Activated T-helper 2 cell treated with anti-CD3 and anti-CD28 coated beads, Interferon-gamma antibody, Interleukin-2, Interleukin-4, amounts not matched to agents 10 μg/mL and 5 μg/mL and 100 μg/mL, durations not matched to agents 14 hours and 24 hours and 36 hours (primary cell): ENCODE results near the gene PCDHB5. TPM values are rescaled to one million over a fixed set of nuclear protein-coding genes. Genes with fewer than 3 reads are reported as not detected.
"Not testable (repeated sequence)": the region's sequence is repeated elsewhere in the genome, so short reads cannot be mapped to it uniquely, and the experiment has no call there.

ENCODE experiments used
- DNase-seq: peaks from one replicate; pipeline ENCODE4 v3.0.0; 2021; ENCODE audit warnings: low spot score
- H3K27ac Mint-ChIP-seq: one replicate; pipeline ENCODE4 v1.8.0; 2021; ENCODE audit warnings: mixed read lengths
- H3K27me3 Mint-ChIP-seq: one replicate; pipeline ENCODE4 v1.8.0; 2021; ENCODE audit warnings: low read depth, mixed read lengths
- H3K36me3 Mint-ChIP-seq: one replicate; pipeline ENCODE4 v1.8.0; 2021; ENCODE audit warnings: low read depth, mixed read lengths
- H3K4me1 Mint-ChIP-seq: one replicate; pipeline ENCODE4 v1.8.0; 2021; ENCODE audit warnings: low read depth, mixed read lengths
- H3K4me3 Mint-ChIP-seq: one replicate; pipeline ENCODE4 v1.8.0; 2021; ENCODE audit warnings: low read depth, mild to moderate bottlenecking, moderate library complexity, mixed read lengths
- H3K9me3 Mint-ChIP-seq: one replicate; pipeline ENCODE4 v1.8.0; 2021; ENCODE audit warnings: mixed read lengths
- intact Hi-C: fragments of 100-400 bp; cut with micrococcal nuclease; formaldehyde crosslinking; loops from one replicate; pipeline ENCODE4 v1.15.1; 2023
- total RNA-seq: library from RNA; stranded (reverse); gene quantifications from 2 replicates; pipeline ENCODE4 v1.2.3, GENCODE V29; 2022

Gene PCDHB5
- total RNA-seq, 1 donor from 2014 or later = not detected

- H3K27ac Mint-ChIP-seq, intact Hi-C loops, DNase-seq, H3K4me3 Mint-ChIP-seq, H3K4me1 Mint-ChIP-seq, H3K36me3 Mint-ChIP-seq, H3K27me3 Mint-ChIP-seq: not testable (repeated sequence)
- peaks cover 23% of the 10 kb centered on the region for H3K9me3 Mint-ChIP-seq
Measured at GRCh38 chr5:141123396-141124135, 11.4 kb upstream of the PCDHB5 start.

GRCh38 chr5:141127305-141127704 lies 7.7 kb upstream of the PCDHB5 start:
- H3K27me3 Mint-ChIP-seq = no peaks in the 10 kb centered on the region
- no peak overlapping the region for H3K27ac Mint-ChIP-seq
- no peak overlapping the region for H3K4me3 Mint-ChIP-seq
- DNase-seq = no peak
- no peaks in the 10 kb centered on the region for H3K4me1 Mint-ChIP-seq
- intact Hi-C loops = no loop called here
- peaks cover 24% of the 10 kb centered on the region for H3K9me3 Mint-ChIP-seq
- no peaks in the 10 kb centered on the region for H3K36me3 Mint-ChIP-seq

- no peaks in the 10 kb centered on the region for H3K27me3 Mint-ChIP-seq
- no peak for DNase-seq
- no peak overlapping the region for H3K27ac Mint-ChIP-seq
- H3K9me3 Mint-ChIP-seq = peaks cover 51% of the 10 kb centered on the region
- H3K4me1 Mint-ChIP-seq = no peaks in the 10 kb centered on the region
- H3K4me3 Mint-ChIP-seq = no peak overlapping the region
- intact Hi-C loops = no loop called here
- H3K36me3 Mint-ChIP-seq = no peaks in the 10 kb centered on the region
Measured at GRCh38 chr5:141135718-141136266, 786 bp downstream of the PCDHB5 start.

GRCh38 chr5:141137346-141137745 lies 2.3 kb downstream of the PCDHB5 start:
- H3K27me3 Mint-ChIP-seq, DNase-seq, intact Hi-C loops, H3K4me1 Mint-ChIP-seq, H3K27ac Mint-ChIP-seq, H3K36me3 Mint-ChIP-seq, H3K4me3 Mint-ChIP-seq: not testable (repeated sequence)
- H3K9me3 Mint-ChIP-seq = peaks cover 54% of the 10 kb centered on the region

- intact Hi-C loops = no loop called here
- no peaks in the 10 kb centered on the region for H3K4me1 Mint-ChIP-seq
- no peak within 1 kb of the TSS for H3K4me3 Mint-ChIP-seq
- H3K36me3 Mint-ChIP-seq = no peaks in the 10 kb centered on the region
- no peak within 1 kb of the TSS for H3K27ac Mint-ChIP-seq
- H3K9me3 Mint-ChIP-seq = peaks cover 31% of the 10 kb centered on the region
- no peaks in the 10 kb centered on the region for H3K27me3 Mint-ChIP-seq
- no peak for DNase-seq
Measured at GRCh38 chr5:141149812-141150211, 14.8 kb downstream of the PCDHB5 start, which contains the start of gene PCDHB6. TSS of gene PCDHB6 (plus strand) at chr5:141150057. CDS start at chr5:141150258, 201 bp downstream.

GRCh38 chr5:141150224-141150992 lies 15.4 kb downstream of the PCDHB5 start:
- DNase-seq = no peak
- no peaks in the 10 kb centered on the region for H3K27me3 Mint-ChIP-seq
- peaks cover 31% of the 10 kb centered on the region for H3K9me3 Mint-ChIP-seq
- H3K4me3 Mint-ChIP-seq = no peak overlapping the region
- no peaks in the 10 kb centered on the region for H3K4me1 Mint-ChIP-seq
- H3K36me3 Mint-ChIP-seq = no peaks in the 10 kb centered on the region
- intact Hi-C loops = no loop called here
- H3K27ac Mint-ChIP-seq = no peak overlapping the region

GRCh38 chr5:141150993-141151325 lies 16.0 kb downstream of the PCDHB5 start:
- H3K4me1 Mint-ChIP-seq = no peaks in the 10 kb centered on the region
- no peaks in the 10 kb centered on the region for H3K36me3 Mint-ChIP-seq
- peaks cover 31% of the 10 kb centered on the region for H3K9me3 Mint-ChIP-seq
- H3K27me3 Mint-ChIP-seq = no peaks in the 10 kb centered on the region
- intact Hi-C loops = no loop called here
- no peak overlapping the region for H3K27ac Mint-ChIP-seq
- no peak overlapping the region for H3K4me3 Mint-ChIP-seq
- no peak for DNase-seq

GRCh38 chr5:141151632-141152031 lies 16.6 kb downstream of the PCDHB5 start:
- peaks cover 33% of the 10 kb centered on the region for H3K9me3 Mint-ChIP-seq

GRCh38 chr5:141152096-141152495 lies 17.1 kb downstream of the PCDHB5 start:
- H3K27me3 Mint-ChIP-seq, H3K36me3 Mint-ChIP-seq, H3K4me1 Mint-ChIP-seq, H3K4me3 Mint-ChIP-seq, intact Hi-C loops, DNase-seq, H3K27ac Mint-ChIP-seq: not testable (repeated sequence)
- peaks cover 38% of the 10 kb centered on the region for H3K9me3 Mint-ChIP-seq

More at GRCh38 chr5:141151632-141152031, 16.6 kb downstream of the PCDHB5 start:
- H3K27me3 Mint-ChIP-seq, H3K36me3 Mint-ChIP-seq, DNase-seq, H3K4me3 Mint-ChIP-seq, intact Hi-C loops, H3K4me1 Mint-ChIP-seq, H3K27ac Mint-ChIP-seq: not testable (repeated sequence)

GRCh38 chr5:141155540-141156374 lies 20.8 kb downstream of the PCDHB5 start:
- intact Hi-C loops = no loop called here
- Mint-ChIP-seq H3K27me3 (no peaks in the 10 kb centered on the region), H3K9me3 (peaks cover 41% of the 10 kb centered on the region)

GRCh38 chr5:141157356-141157755 lies 22.4 kb downstream of the PCDHB5 start:
- H3K27me3 Mint-ChIP-seq, H3K27ac Mint-ChIP-seq, H3K36me3 Mint-ChIP-seq, H3K4me1 Mint-ChIP-seq, H3K4me3 Mint-ChIP-seq, DNase-seq, intact Hi-C loops: not testable (repeated sequence)
- H3K9me3 Mint-ChIP-seq = peaks cover 31% of the 10 kb centered on the region

More at GRCh38 chr5:141155540-141156374, 20.8 kb downstream of the PCDHB5 start:
- Mint-ChIP-seq H3K27ac (no peak overlapping the region), H3K4me3 (no peak overlapping the region), H3K36me3 (no peaks in the 10 kb centered on the region), H3K4me1 (no peaks in the 10 kb centered on the region)
- DNase-seq = no peak

GRCh38 chr5:141157901-141158300 lies 22.9 kb downstream of the PCDHB5 start:
- H3K4me3 Mint-ChIP-seq, H3K27me3 Mint-ChIP-seq, DNase-seq, H3K36me3 Mint-ChIP-seq, H3K4me1 Mint-ChIP-seq, intact Hi-C loops, H3K27ac Mint-ChIP-seq: not testable (repeated sequence)
- H3K9me3 Mint-ChIP-seq = peaks cover 27% of the 10 kb centered on the region
